SK-N-SH (cell line): ENCODE results near the gene ASPG. TPM values are rescaled to one million over a fixed set of nuclear protein-coding genes. Genes with fewer than 3 reads are reported as not detected.

Source experiments
- CTCF ChIA-PET: fragments of 300-600, 350-600 bp; formaldehyde crosslinking; extraction: SDS; loops from one replicate; lab custom pipeline; 2021; lab: Yijun Ruan, JAX
- POLR2A ChIA-PET: fragments of 350-600 bp; sonication (Branson Sonifier 250); formaldehyde crosslinking; extraction: SDS; loops from one replicate; lab custom pipeline; 2020; ENCODE audit warnings: antibody characterized with exemption, inconsistent platforms; lab: Yijun Ruan, JAX
- DNase-seq: peaks from one replicate; pipeline ENCODE4 v3.0.0; 2012
- H2AFZ ChIP-seq: fragments of 200-600 bp; sonication (generic); 2 replicates; pipeline ENCODE4 v1.8.1; 2016; ENCODE audit warnings: antibody characterized with exemption, mild to moderate bottlenecking, low read depth
- H3F3A ChIP-seq: fragments of 200-600 bp; sonication (generic); replicated peaks from 2 replicates; pipeline ENCODE3; 2016; ENCODE audit warnings: antibody characterized with exemption, mild to moderate bottlenecking; ENCODE audit not compliant: insufficient read depth
- H3K27ac ChIP-seq, 2 experiments: fragments of 200-500 bp in 1 of 2; fragments of 200-600 bp in 1 of 2; sonication (Bioruptor generic) in 1 of 2; sonication (generic), shearing (Covaris generic) in 1 of 2; 2 replicates each; pipeline versions ENCODE4 v1.5.1 to v1.6.1; 2014 to 2016; ENCODE audit warnings: low read depth in 2 of 2, inconsistent platforms in 1 of 2, low read length in 1 of 2, mild to moderate bottlenecking in 1 of 2, mixed read lengths in 1 of 2
- H3K27me3 ChIP-seq: fragments of 200-600 bp; sonication (generic), shearing (Covaris generic); 2 replicates; pipeline ENCODE4 v1.6.1; 2016; ENCODE audit warnings: mixed run types; ENCODE audit not compliant: insufficient read depth
- H3K36me3 ChIP-seq, 2 experiments: fragments of 200-500 bp in 1 of 2; fragments of 200-600 bp in 1 of 2; sonication (Bioruptor generic) in 1 of 2; sonication (generic) in 1 of 2; replicated peaks in 1 of 2; 2 replicates each; pipeline versions ENCODE3 to v1.5.1; 2014 to 2016; ENCODE audit warnings: low read length in 1 of 2, mild to moderate bottlenecking in 1 of 2; ENCODE audit not compliant: insufficient read depth in 2 of 2, control insufficient read depth in 1 of 2
- H3K4me1 ChIP-seq, 2 experiments: fragments of 200-500 bp in 1 of 2; fragments of 200-600 bp in 1 of 2; sonication (Bioruptor generic) in 1 of 2; sonication (generic), shearing (Covaris generic) in 1 of 2; 2 replicates each; pipeline versions ENCODE4 v1.5.1 to v1.6.1; 2014 to 2016; ENCODE audit warnings: low read depth in 1 of 2, low read length in 1 of 2, mixed run types in 1 of 2; ENCODE audit not compliant: insufficient read depth in 2 of 2, control insufficient read depth in 1 of 2
- H3K4me2 ChIP-seq: fragments of 200-600 bp; sonication (generic), shearing (Covaris generic); 2 replicates; pipeline ENCODE4 v1.6.1; 2017; ENCODE audit warnings: mixed run types
- H3K4me3 ChIP-seq, 2 experiments: fragments of 200-500 bp in 1 of 2; fragments of 200-600 bp in 1 of 2; sonication (Bioruptor generic) in 1 of 2; sonication (generic), shearing (Covaris generic) in 1 of 2; 2 replicates each; pipeline versions ENCODE4 v1.5.1 to v1.8.1; 2014 to 2016; ENCODE audit warnings: low read depth in 2 of 2, inconsistent platforms in 1 of 2, low read length in 1 of 2, mild to moderate bottlenecking in 1 of 2, mixed read lengths in 1 of 2, moderate library complexity in 1 of 2
- H3K79me2 ChIP-seq: fragments of 200-600 bp; sonication (generic); 2 replicates; pipeline ENCODE4 v1.8.1; 2017; ENCODE audit warnings: mild to moderate bottlenecking; ENCODE audit not compliant: insufficient read depth
- H3K9ac ChIP-seq: fragments of 200-600 bp; sonication (generic); 2 replicates; pipeline ENCODE4 v1.6.1; 2017; ENCODE audit warnings: mixed run types
- H3K9me2 ChIP-seq: fragments of 200-600 bp; sonication (generic); 2 replicates; pipeline ENCODE4 v1.6.1; 2017; ENCODE audit warnings: mixed run types
- H3K9me3 ChIP-seq: fragments of 200-600 bp; sonication (generic); 2 replicates; pipeline ENCODE4 v1.6.1; 2017; ENCODE audit warnings: mixed run types, mild to moderate bottlenecking, moderate library complexity
- H4K20me1 ChIP-seq: fragments of 200-600 bp; sonication (generic); 2 replicates; pipeline ENCODE4 v1.6.1; 2017; ENCODE audit warnings: mild to moderate bottlenecking, mixed run types; ENCODE audit not compliant: insufficient read depth
- CTCF ChIP-seq: fragments of 200-600 bp; sonication (generic); IDR thresholded peaks from 2 replicates; pipeline ENCODE4 v1.6.1; 2017; ENCODE audit warnings: antibody characterized with exemption, mild to moderate bottlenecking, moderate library complexity
- JUND ChIP-seq: IDR thresholded peaks from 2 replicates; pipeline ENCODE4 v1.4.0; 2012
- WGBS: methylation state at CpG from one replicate; pipeline ENCODE4 v1.1.6; 2017; ENCODE audit warnings: low lambda C conversion rate; 5-methylcytosine and 5-hydroxymethylcytosine counted together
- polyA plus RNA-seq, 3 experiments: library from polyadenylated mRNA; depleted of rRNA; stranded (reverse); fragments of >200 nt; gene quantifications; 2 replicates each; pipeline ENCODE4 v1.2.3, GENCODE V29; 2012
- small RNA-seq, 7 experiments: library from RNA; depleted of rRNA; stranded (forward); fragments of <200 nt; gene quantifications; one replicate each; pipeline ENCODE3, GENCODE V24; 2012

Gene ASPG
- polyA plus RNA-seq, 1 of the 3 experiments (the other 2 are of a cell fraction) = not detected

GRCh38 chr14:104164512-104164911, 79.0 kb downstream of the ASPG start:
- no peak overlapping the region for H3K9ac ChIP-seq
- H3K4me3 ChIP-seq = no peak overlapping the region
- POLR2A ChIA-PET = no interaction called here
- no peak overlapping the region for H3K27ac ChIP-seq
- H3K4me2 ChIP-seq = no peak overlapping the region
- TF ChIP-seq JUND = no peak
- no peak for TF ChIP-seq CTCF
- TF ChIP-seq, all 33 proteins: peak for 0
- DNase-seq = no peak
- WGBS = 84% methylated on average over 6 of the region's 9 CpGs
- H3K4me1 ChIP-seq = peaks cover 0 to 52% of the 10 kb centered on the region in 2 experiments; a peak in 1 of 4 replicates
- no peak overlapping the region for H2AFZ ChIP-seq
- CTCF ChIA-PET = no interaction called here
- H3K79me2 ChIP-seq = no peaks in the 10 kb centered on the region
- no peaks in the 10 kb centered on the region for H3K36me3 ChIP-seq
- no peaks in the 10 kb centered on the region for H3K27me3 ChIP-seq
- H3K9me3 ChIP-seq = no peaks in the 10 kb centered on the region
- H3F3A ChIP-seq = no peaks in the 10 kb centered on the region
- H4K20me1 ChIP-seq = no peaks in the 10 kb centered on the region
- no peaks in the 10 kb centered on the region for H3K9me2 ChIP-seq

Small RNA genes within 50 kb of the gene (small RNA-seq; reads per million reads assigned to genes)
- 0 to 2,306 (median 4.2) reads per million in 7 experiments for gene MIR203A

Other genes with a start within 250 kb of the ASPG start
- 5.1 and 5.7 TPM in 2 replicates for gene PPP1R13B, start 238.1 kb upstream of the ASPG start, polyA plus RNA-seq (2012; rRNA removed)
- not detected in 2 replicates for gene TDRD9, start 157.2 kb upstream of the ASPG start, polyA plus RNA-seq (2012; rRNA removed)
- not detected in 2 replicates for gene RD3L, start 143.2 kb upstream of the ASPG start, polyA plus RNA-seq (2012; rRNA removed)
- gene KIF26A, start 52.9 kb downstream of the ASPG start, polyA plus RNA-seq (2012; rRNA removed) = 1.4 and 1.7 TPM in 2 replicates